ENCODE data around the gene MIA.

MIA gene

GRCh38 chr19:40754611-40755247, 20.6 kb upstream of the MIA start:
- H3K4me3 ChIP-seq (IDR thresholded peaks at IDR 0.05; ENCODE audit: insufficient read depth, low read depth, low read length): no peak overlapping the region
- no peak overlapping the region for H2AFZ ChIP-seq (ENCODE audit: low read depth)
- peaks cover 19% of the 10 kb centered on the region for H4K20me1 ChIP-seq (ENCODE audit: insufficient read depth)
- peaks cover 74% of the 10 kb centered on the region for H3K79me2 ChIP-seq (ENCODE audit: insufficient read depth, low read depth)
- H3K9ac ChIP-seq: no peak overlapping the region
- peaks cover 20% of the 10 kb centered on the region; the same call in 1 of the 2 replicates for H3K36me3 ChIP-seq (ENCODE audit: insufficient read depth)
- peak overlapping the region; percentile 13 for H3K4me2 ChIP-seq
- H3K27me3 ChIP-seq (ENCODE audit: insufficient read depth, low read depth): no peaks in the 10 kb centered on the region
- H3K27ac ChIP-seq: no peak overlapping the region; the same call in 1 of the 2 replicates
- peaks cover 43% of the 10 kb centered on the region for H3K4me1 ChIP-seq (ENCODE audit: low read depth, poor library complexity, severe bottlenecking)
- no peak for TF ChIP-seq CTCF (conservative IDR thresholded peaks at IDR 0.05; ENCODE audit: low read depth, low read length)

- Histone ChIP-seq H3K79me2 (ENCODE audit: insufficient read depth, low read depth) (peaks cover 74% of the 10 kb centered on the region), H3K4me3 (IDR thresholded peaks at IDR 0.05; ENCODE audit: insufficient read depth, low read depth, low read length) (no peak overlapping the region), H3K27me3 (ENCODE audit: insufficient read depth, low read depth) (no peaks in the 10 kb centered on the region), H3K4me2 (no peak overlapping the region), H3K4me1 (ENCODE audit: low read depth, poor library complexity, severe bottlenecking) (peaks cover 39% of the 10 kb centered on the region), H3K36me3 (ENCODE audit: insufficient read depth) (peaks cover 25% of the 10 kb centered on the region; the same call in 1 of the 2 replicates), H4K20me1 (ENCODE audit: insufficient read depth) (peaks cover 19% of the 10 kb centered on the region), H2AFZ (ENCODE audit: low read depth) (no peak overlapping the region), H3K9ac (no peak overlapping the region), H3K27ac (no peak overlapping the region)
- TF ChIP-seq CTCF (conservative IDR thresholded peaks at IDR 0.05; ENCODE audit: low read depth, low read length): no peak
Measured at GRCh38 chr19:40755248-40755624, 20.1 kb upstream of the MIA start.

- Histone ChIP-seq H3K9ac (no peak overlapping the region), H2AFZ (ENCODE audit: low read depth) (no peak overlapping the region), H3K27me3 (ENCODE audit: insufficient read depth, low read depth) (no peaks in the 10 kb centered on the region), H3K4me1 (ENCODE audit: low read depth, poor library complexity, severe bottlenecking) (peaks cover 42% of the 10 kb centered on the region), H3K4me2 (no peak overlapping the region), H4K20me1 (ENCODE audit: insufficient read depth) (peaks cover 19% of the 10 kb centered on the region), H3K27ac (no peak overlapping the region), H3K36me3 (ENCODE audit: insufficient read depth) (peaks cover 30% of the 10 kb centered on the region; the same call in 1 of the 2 replicates), H3K4me3 (IDR thresholded peaks at IDR 0.05; ENCODE audit: insufficient read depth, low read depth, low read length) (no peak overlapping the region), H3K79me2 (ENCODE audit: insufficient read depth, low read depth) (peaks cover 74% of the 10 kb centered on the region)
- no peak for TF ChIP-seq CTCF (conservative IDR thresholded peaks at IDR 0.05; ENCODE audit: low read depth, low read length)
Measured at GRCh38 chr19:40755791-40756190, 19.5 kb upstream of the MIA start.

- Histone ChIP-seq H2AFZ (ENCODE audit: low read depth) (no peak overlapping the region), H3K36me3 (ENCODE audit: insufficient read depth) (peaks cover 30% of the 10 kb centered on the region; the same call in 1 of the 2 replicates), H3K4me3 (IDR thresholded peaks at IDR 0.05; ENCODE audit: insufficient read depth, low read depth, low read length) (no peak overlapping the region), H4K20me1 (ENCODE audit: insufficient read depth) (peaks cover 19% of the 10 kb centered on the region), H3K27ac (no peak overlapping the region), H3K4me2 (no peak overlapping the region), H3K9ac (no peak overlapping the region), H3K4me1 (ENCODE audit: low read depth, poor library complexity, severe bottlenecking) (peaks cover 42% of the 10 kb centered on the region), H3K27me3 (ENCODE audit: insufficient read depth, low read depth) (no peaks in the 10 kb centered on the region), H3K79me2 (ENCODE audit: insufficient read depth, low read depth) (peaks cover 69% of the 10 kb centered on the region)
- no peak for TF ChIP-seq CTCF (conservative IDR thresholded peaks at IDR 0.05; ENCODE audit: low read depth, low read length)
Measured at GRCh38 chr19:40756502-40757110, 18.7 kb upstream of the MIA start.

All from KMS-11 (cell line).